Purkinje cell (primary cell): ENCODE results near the gene AMY1C. TPM values are rescaled to one million over a fixed set of nuclear protein-coding genes. Genes with fewer than 3 reads are reported as not detected.

Experiments used
- polyA plus RNA-seq: library from polyadenylated mRNA; unstranded; fragments of >200 nt; fragmentation: Nextera tagmentation; gene quantifications from 2 replicates; pipeline ENCODE4 v1.2.1, GENCODE V29; 2014

AMY1C gene
- polyA plus RNA-seq, result not detected in 2 replicates

DNA sequence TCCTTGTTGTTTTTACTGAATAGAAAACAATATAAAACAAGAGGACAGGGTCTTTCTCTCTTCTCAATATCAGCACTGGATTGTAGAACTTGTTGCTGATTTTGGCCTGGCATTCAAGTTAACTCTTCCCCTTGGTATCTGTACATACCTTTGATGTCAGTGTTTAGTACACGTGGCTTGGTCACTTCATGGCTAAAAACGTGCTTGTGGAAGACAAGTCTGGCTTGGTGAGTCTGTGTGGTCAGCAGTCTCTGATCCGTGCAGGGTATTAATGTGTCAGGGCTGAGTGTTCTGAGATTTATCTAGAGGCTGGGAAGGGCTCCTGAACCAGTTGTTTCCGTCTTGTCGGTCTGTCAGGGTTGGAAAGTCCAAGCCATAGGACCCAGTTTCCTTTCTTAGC lies at the start of gene AMY1C:
Gene AMY1C (plus strand): TSS at position 301 of the 400 bp plus-strand sequence. CDS start 572 bp downstream, outside the sequence.

Other genes with a start within 250 kb of the AMY1C start
- gene RNPC3, start 224.2 kb upstream of the AMY1C start, polyA plus RNA-seq, result 63.3 and 75.2 TPM in 2 replicates
- gene AMY2B, start 178.3 kb upstream of the AMY1C start, polyA plus RNA-seq, result 6.7 and 21.5 TPM in 2 replicates
- gene AMY2A, start 132.5 kb upstream of the AMY1C start, polyA plus RNA-seq, result 6.9 TPM in 1 of 2 replicates, not detected in the other
- gene AMY1A, start 94.1 kb upstream of the AMY1C start, polyA plus RNA-seq, result not detected in 2 replicates
- not detected in 2 replicates for gene AMY1B, start 53.7 kb upstream of the AMY1C start, polyA plus RNA-seq